Liver (tissue), 9 donors: ENCODE data around the gene ACACB. TPM values are rescaled to one million over a fixed set of nuclear protein-coding genes. Genes with fewer than 3 reads are reported as not detected.
A peak's percentile ranks its signal among the peaks of the same experiment; 100 is the strongest.

ENCODE experiments used
- DNase-seq: peaks from one replicate; pipeline ENCODE4 v3.0.0-alpha.2; 2017; ENCODE audit warnings: low spot score
- H3K27ac ChIP-seq, 2 donors: one replicate each; pipeline ENCODE4 v1.7.0; 2013; ENCODE audit warnings: inconsistent platforms in 2 of 2, low read length in 2 of 2, control low read depth in 1 of 2, low read depth in 1 of 2, mild to moderate bottlenecking in 1 of 2
- H3K27me3 ChIP-seq, 4 donors: one replicate each; pipeline versions ENCODE4 v1.6.1 to v1.7.0; 2013; ENCODE audit warnings: low read length in 3 of 4, inconsistent platforms in 1 of 4, mild to moderate bottlenecking in 1 of 4, moderate library complexity in 1 of 4; ENCODE audit not compliant: control insufficient read depth in 4 of 4, insufficient read depth in 4 of 4
- H3K36me3 ChIP-seq, 4 donors: one replicate each; pipeline versions ENCODE4 v1.6.1 to v1.7.0; 2013; ENCODE audit warnings: low read length in 3 of 4, mild to moderate bottlenecking in 3 of 4, low read depth in 1 of 4, moderate library complexity in 1 of 4; ENCODE audit not compliant: control insufficient read depth in 4 of 4, insufficient read depth in 3 of 4
- H3K4me1 ChIP-seq, 4 donors: one replicate each; pipeline versions ENCODE4 v1.6.1 to v1.7.0; 2013; ENCODE audit warnings: low read length in 3 of 4, mild to moderate bottlenecking in 3 of 4, moderate library complexity in 1 of 4; ENCODE audit not compliant: control insufficient read depth in 4 of 4, insufficient read depth in 4 of 4
- H3K4me3 ChIP-seq, 3 donors: one replicate each; pipeline versions ENCODE4 v1.6.1 to v1.7.0; 2013; ENCODE audit warnings: low read length in 3 of 3, control low read depth in 1 of 3, low read depth in 1 of 3, mild to moderate bottlenecking in 1 of 3
- H3K9ac ChIP-seq, 2 donors: one replicate each; pipeline ENCODE4 v1.7.0; 2013; ENCODE audit warnings: low read length in 2 of 2, mild to moderate bottlenecking in 2 of 2, moderate library complexity in 2 of 2, control low read depth in 1 of 2, low read depth in 1 of 2
- H3K9me3 ChIP-seq, 4 donors: one replicate each; pipeline versions ENCODE4 v1.6.1 to v1.7.0; 2013; ENCODE audit warnings: low read length in 3 of 4; ENCODE audit not compliant: control insufficient read depth in 4 of 4
- FOXA1 ChIP-seq: IDR thresholded peaks from 2 replicates; pipeline ENCODE4 v1.6.1; 2016; ENCODE audit warnings: antibody characterized with exemption
- GABPA ChIP-seq, 2 donors: IDR thresholded peaks in 1 of 2; conservative IDR thresholded peaks in 1 of 2; 2 replicates each; pipeline ENCODE4 v1.6.1; 2016; ENCODE audit warnings: antibody characterized with exemption in 2 of 2, mild to moderate bottlenecking in 1 of 2, moderate library complexity in 1 of 2
- HNF4A ChIP-seq, 2 donors: conservative IDR thresholded peaks; 2 replicates each; pipeline ENCODE4 v1.6.1; 2016; ENCODE audit warnings: antibody characterized with exemption in 2 of 2, mild to moderate bottlenecking in 2 of 2
- NR2F2 ChIP-seq: IDR thresholded peaks from 2 replicates; pipeline ENCODE4 v1.6.1; 2016; ENCODE audit warnings: antibody characterized with exemption
- RAD21 ChIP-seq, 2 donors: IDR thresholded peaks; 2 replicates each; pipeline ENCODE4 v1.6.1; 2016; ENCODE audit warnings: antibody characterized with exemption in 2 of 2, mild to moderate bottlenecking in 2 of 2
- RXRA ChIP-seq, 2 donors: IDR thresholded peaks; 2 replicates each; pipeline ENCODE4 v1.6.1; 2017 to 2018; ENCODE audit warnings: antibody characterized with exemption in 2 of 2, mild to moderate bottlenecking in 1 of 2
- TAF1 ChIP-seq: conservative IDR thresholded peaks from 2 replicates; pipeline ENCODE4 v1.6.1; 2016; ENCODE audit warnings: antibody characterized with exemption, mild to moderate bottlenecking
- WGBS: extraction: QIAGEN DNeasy Blood & Tissue Kit; methylation state at CpG from one replicate; pipeline ENCODE4 v1.1.7; 2013; 5-methylcytosine and 5-hydroxymethylcytosine counted together
- polyA plus RNA-seq, 2 donors: library from polyadenylated mRNA; stranded (reverse) in 1 of 2; unstranded in 1 of 2; fragments of 200-250 nt in 1 of 2; fragments of >200 nt in 1 of 2; fragmentation: Nextera tagmentation in 1 of 2; extraction: Ambion mirVana in 1 of 2; gene quantifications; one replicate each; pipeline versions ENCODE4 v1.2.1 to v1.2.3, GENCODE V29; 2013 to 2015
- total RNA-seq, 2 donors: library from RNA; depleted of rRNA; stranded (reverse); fragments of >200 nt; gene quantifications; one replicate each; pipeline ENCODE4 v1.2.3, GENCODE V29; 2014
- TF ChIP-seq, protein P1 (sequence below): IDR thresholded peaks from 2 replicates; pipeline ENCODE4 v1.6.1; 2016; ENCODE audit warnings: antibody characterized with exemption
- TF ChIP-seq, protein P2 (sequence below): IDR thresholded peaks from 2 replicates; pipeline ENCODE4 v1.6.1; 2016; ENCODE audit warnings: antibody characterized with exemption
- TF ChIP-seq, protein P3 (sequence below): fragments of 150-350 bp; IDR thresholded peaks from 2 replicates; pipeline ENCODE4 v1.5.1; 2017; ENCODE audit warnings: improper control_type of control experiment, low read depth, low read length; ENCODE audit not compliant: missing input control
- TF ChIP-seq, protein P4 (sequence below): IDR thresholded peaks from 2 replicates; pipeline ENCODE4 v1.6.1; 2016; ENCODE audit warnings: antibody characterized with exemption
- donor health status: healthy.
- donor health status: healthy.
- donor health status: healthy.
- donor health status: healthy.
- donor health status: healthy.

Gene ACACB
- total and polyA plus RNA-seq, 4 donors: 12.9 to 288 (median 52.1) TPM

DNA sequence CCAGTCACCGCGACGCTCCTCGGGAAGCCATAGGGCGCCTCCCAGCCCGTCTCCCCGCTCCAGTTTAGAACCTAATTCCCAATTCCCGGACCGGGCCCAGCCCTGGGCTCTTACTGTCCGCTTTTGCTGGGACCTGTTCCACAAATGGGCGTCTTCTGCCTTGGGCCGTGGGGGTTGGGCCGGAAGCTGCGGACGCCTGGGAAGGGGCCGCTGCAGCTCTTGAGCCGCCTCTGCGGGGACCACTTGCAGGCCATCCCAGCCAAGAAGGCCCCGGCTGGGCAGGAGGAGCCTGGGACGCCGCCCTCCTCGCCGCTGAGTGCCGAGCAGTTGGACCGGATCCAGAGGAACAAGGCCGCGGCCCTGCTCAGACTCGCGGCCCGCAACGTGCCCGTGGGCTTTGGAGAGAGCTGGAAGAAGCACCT is 18.2 kb upstream of the ACACB start (continued):
- TF ChIP-seq NR2F2 (no peak), TAF1 (no peak), RXRA (IDR thresholded peaks at IDR 0.05) (no peak), GABPA (IDR thresholded peaks at IDR 0.05 in 1 of 2, conservative IDR thresholded peaks at IDR 0.05 in 1 of 2) (no peak)

DNA sequence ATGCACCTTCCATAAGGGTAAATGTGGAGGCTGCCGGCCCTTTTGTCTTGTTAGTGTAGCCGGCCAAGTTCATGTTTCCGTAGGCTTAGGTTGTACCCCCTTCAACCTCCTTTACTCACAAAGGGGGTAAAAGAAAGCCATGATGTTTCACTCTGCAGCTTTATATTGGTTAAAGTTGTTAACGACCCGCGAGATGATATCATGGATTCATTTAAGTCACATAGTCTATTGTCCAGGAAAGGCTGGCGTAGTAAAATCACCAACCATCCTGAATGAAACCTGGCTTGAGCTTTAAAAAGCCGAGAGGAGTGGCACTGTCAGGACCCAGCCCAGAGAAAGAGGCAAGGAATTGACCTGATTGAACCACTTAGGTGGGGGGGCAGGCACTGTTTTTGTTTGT is 17.7 kb upstream of the ACACB start:
- DNase-seq: no peak
- Histone ChIP-seq H3K27me3 (no peaks in the 10 kb centered on the region), H3K4me3 (peak overlapping the region; percentile 74 to 89 (median 85)), H3K27ac (peak overlapping the region; percentile 73 to 75), H3K36me3 (peaks cover 0 to 10% (median 7%) of the 10 kb centered on the region in 4 donors), H3K9ac (peak overlapping the region; percentile 63 to 83), H3K4me1 (peaks cover 5 to 25% (median 18%) of the 10 kb centered on the region in 4 donors), H3K9me3 (no peaks in the 10 kb centered on the region)
- no peak for TF ChIP-seq HNF4A (conservative IDR thresholded peaks at IDR 0.05)
- TF ChIP-seq TAF1: no peak
- TF ChIP-seq, protein P1, sequence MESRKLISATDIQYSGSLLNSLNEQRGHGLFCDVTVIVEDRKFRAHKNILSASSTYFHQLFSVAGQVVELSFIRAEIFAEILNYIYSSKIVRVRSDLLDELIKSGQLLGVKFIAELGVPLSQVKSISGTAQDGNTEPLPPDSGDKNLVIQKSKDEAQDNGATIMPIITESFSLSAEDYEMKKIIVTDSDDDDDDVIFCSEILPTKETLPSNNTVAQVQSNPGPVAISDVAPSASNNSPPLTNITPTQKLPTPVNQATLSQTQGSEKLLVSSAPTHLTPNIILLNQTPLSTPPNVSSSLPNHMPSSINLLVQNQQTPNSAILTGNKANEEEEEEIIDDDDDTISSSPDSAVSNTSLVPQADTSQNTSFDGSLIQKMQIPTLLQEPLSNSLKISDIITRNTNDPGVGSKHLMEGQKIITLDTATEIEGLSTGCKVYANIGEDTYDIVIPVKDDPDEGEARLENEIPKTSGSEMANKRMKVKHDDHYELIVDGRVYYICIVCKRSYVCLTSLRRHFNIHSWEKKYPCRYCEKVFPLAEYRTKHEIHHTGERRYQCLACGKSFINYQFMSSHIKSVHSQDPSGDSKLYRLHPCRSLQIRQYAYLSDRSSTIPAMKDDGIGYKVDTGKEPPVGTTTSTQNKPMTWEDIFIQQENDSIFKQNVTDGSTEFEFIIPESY: no peak
- no peak for TF ChIP-seq GABPA (IDR thresholded peaks at IDR 0.05 in 1 of 2, conservative IDR thresholded peaks at IDR 0.05 in 1 of 2)
- WGBS: 3% methylated on average over 8 of the region's 8 CpGs

DNA sequence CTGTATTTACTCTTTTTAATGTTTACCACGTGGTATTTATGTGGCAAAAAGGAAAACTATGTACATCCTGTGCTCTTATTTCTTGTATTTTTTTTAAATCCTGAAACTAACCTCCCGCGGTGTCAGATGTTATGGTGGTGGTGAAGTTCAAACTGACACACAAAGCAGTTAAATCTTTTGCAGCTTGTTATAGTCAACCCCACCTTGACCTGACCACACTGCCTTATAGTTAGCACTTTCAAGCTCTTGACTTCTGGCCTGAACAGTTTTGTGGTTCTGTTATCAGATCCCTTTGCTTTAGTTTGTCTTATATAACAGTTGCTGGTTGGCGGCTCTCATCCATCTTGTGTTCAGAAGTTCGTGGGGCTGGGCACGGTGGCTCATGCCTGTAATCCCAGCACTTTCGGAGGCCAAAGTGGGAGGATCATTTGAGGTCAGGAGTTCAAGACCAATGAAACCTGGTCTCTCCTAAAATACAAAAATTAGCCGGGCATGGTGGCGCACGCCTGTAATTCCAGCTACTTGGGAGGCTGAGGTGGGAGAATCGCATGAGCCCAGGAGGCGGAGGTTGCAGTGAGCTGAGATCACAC is 16.9 kb upstream of the ACACB start:
- 71% methylated on average over 12 of the region's 12 CpGs for WGBS
- peaks cover 0 to 17% (median 10%) of the 10 kb centered on the region in 4 donors for H3K36me3 ChIP-seq
- TF ChIP-seq NR2F2 (no peak), RAD21 (IDR thresholded peaks at IDR 0.05) (no peak), RXRA (IDR thresholded peaks at IDR 0.05) (no peak), GABPA (IDR thresholded peaks at IDR 0.05 in 1 of 2, conservative IDR thresholded peaks at IDR 0.05 in 1 of 2) (no peak), HNF4A (conservative IDR thresholded peaks at IDR 0.05) (no peak), FOXA1 (no peak)
- TF ChIP-seq, protein P2, sequence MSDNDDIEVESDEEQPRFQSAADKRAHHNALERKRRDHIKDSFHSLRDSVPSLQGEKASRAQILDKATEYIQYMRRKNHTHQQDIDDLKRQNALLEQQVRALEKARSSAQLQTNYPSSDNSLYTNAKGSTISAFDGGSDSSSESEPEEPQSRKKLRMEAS: no peak
- TF ChIP-seq, protein P3, sequence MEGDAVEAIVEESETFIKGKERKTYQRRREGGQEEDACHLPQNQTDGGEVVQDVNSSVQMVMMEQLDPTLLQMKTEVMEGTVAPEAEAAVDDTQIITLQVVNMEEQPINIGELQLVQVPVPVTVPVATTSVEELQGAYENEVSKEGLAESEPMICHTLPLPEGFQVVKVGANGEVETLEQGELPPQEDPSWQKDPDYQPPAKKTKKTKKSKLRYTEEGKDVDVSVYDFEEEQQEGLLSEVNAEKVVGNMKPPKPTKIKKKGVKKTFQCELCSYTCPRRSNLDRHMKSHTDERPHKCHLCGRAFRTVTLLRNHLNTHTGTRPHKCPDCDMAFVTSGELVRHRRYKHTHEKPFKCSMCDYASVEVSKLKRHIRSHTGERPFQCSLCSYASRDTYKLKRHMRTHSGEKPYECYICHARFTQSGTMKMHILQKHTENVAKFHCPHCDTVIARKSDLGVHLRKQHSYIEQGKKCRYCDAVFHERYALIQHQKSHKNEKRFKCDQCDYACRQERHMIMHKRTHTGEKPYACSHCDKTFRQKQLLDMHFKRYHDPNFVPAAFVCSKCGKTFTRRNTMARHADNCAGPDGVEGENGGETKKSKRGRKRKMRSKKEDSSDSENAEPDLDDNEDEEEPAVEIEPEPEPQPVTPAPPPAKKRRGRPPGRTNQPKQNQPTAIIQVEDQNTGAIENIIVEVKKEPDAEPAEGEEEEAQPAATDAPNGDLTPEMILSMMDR: no peak
- TF ChIP-seq, protein P4, sequence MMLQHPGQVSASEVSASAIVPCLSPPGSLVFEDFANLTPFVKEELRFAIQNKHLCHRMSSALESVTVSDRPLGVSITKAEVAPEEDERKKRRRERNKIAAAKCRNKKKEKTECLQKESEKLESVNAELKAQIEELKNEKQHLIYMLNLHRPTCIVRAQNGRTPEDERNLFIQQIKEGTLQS: no peak
- H3K27me3 ChIP-seq: no peaks in the 10 kb centered on the region
- H3K4me1 ChIP-seq: peaks cover 5 to 24% (median 18%) of the 10 kb centered on the region in 4 donors
- H3K9ac ChIP-seq: peak overlapping the region in 1 of 2 donors; percentile 63
- no peaks in the 10 kb centered on the region for H3K9me3 ChIP-seq
- H3K4me3 ChIP-seq: peak overlapping the region in 1 of 3 donors; percentile 89
- no peak for DNase-seq
- no peak overlapping the region for H3K27ac ChIP-seq
